GM13976 (cell line): Measurements from ENCODE around the gene ORC3.

Source experiments
- DNase-seq: peaks from one replicate; pipeline ENCODE4 v3.0.0; 2012; ENCODE audit warnings: low spot score
- in situ Hi-C: fragments of 300-500 bp; cut with MboI; formaldehyde crosslinking; loops from one replicate; pipeline ENCODE4 v1.12.0; 2022; ENCODE audit warnings: low sequenced_read_pairs, mixed read lengths, inconsistent platforms; ENCODE audit not compliant: unreplicated experiment
- TF ChIP-seq, protein P1 (sequence below): IDR thresholded peaks from 2 replicates; pipeline ENCODE4 v1.5.1; 2012; ENCODE audit warnings: borderline replicate concordance, mild to moderate bottlenecking; ENCODE audit not compliant: insufficient read depth; ENCODE audit errors: extremely low read depth, missing control alignments, control extremely low read depth

ORC3 gene

DNA sequence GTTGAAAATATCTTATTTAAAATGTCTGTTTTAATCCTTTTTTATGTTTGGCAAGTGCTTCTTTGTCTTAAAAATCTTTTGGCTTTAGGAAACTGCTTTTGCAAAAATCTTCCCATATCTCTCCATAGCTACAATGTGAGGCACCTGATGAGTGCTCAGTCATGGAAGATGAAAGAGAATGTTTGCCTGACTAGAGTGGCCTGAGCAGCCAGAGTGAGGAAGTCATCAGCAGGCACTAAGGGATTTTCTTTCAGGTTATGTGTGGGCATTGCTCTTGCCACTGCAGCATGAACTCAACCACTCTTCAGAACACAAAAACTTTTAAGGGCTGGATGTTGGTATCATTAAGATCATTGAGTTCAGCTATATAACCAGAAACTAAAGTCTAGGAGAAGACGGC, 64.2 kb downstream of the ORC3 start:
- in situ Hi-C loops: no loop called here
- TF ChIP-seq, protein P1, sequence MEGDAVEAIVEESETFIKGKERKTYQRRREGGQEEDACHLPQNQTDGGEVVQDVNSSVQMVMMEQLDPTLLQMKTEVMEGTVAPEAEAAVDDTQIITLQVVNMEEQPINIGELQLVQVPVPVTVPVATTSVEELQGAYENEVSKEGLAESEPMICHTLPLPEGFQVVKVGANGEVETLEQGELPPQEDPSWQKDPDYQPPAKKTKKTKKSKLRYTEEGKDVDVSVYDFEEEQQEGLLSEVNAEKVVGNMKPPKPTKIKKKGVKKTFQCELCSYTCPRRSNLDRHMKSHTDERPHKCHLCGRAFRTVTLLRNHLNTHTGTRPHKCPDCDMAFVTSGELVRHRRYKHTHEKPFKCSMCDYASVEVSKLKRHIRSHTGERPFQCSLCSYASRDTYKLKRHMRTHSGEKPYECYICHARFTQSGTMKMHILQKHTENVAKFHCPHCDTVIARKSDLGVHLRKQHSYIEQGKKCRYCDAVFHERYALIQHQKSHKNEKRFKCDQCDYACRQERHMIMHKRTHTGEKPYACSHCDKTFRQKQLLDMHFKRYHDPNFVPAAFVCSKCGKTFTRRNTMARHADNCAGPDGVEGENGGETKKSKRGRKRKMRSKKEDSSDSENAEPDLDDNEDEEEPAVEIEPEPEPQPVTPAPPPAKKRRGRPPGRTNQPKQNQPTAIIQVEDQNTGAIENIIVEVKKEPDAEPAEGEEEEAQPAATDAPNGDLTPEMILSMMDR: no peak
- DNase-seq: no peak

DNA sequence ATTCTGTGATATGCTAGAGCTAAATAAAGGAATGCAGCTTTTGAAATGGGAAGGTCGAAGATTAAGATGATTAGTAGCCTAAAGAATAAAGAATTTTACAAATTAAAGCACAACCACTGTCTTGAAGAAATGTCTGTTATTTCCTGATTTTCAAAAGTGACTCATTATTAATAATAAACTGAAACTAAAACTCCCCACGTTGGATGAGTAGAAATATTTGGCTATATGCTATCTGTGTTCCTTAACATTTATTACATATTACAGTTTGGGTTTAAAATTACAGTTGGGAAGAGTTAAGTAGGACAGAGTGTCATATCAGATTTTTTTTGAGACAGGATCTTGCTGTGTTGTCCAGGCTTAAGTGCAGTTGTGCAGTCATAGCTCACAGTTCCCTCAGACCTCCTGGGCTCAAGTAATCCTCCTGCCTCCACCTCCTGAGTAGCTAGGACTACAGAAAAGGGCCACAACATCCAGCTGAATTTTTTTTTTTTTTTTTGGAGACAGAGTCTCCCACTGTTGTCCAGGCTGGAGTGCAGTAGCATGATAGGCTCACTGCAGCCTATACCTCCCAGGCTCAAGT, 65.0 kb downstream of the ORC3 start:
- no peak for DNase-seq
- TF ChIP-seq, protein P1: no peak
- in situ Hi-C loops: no loop called here

GRCh38 chr6:87655824-87656223, 65.9 kb downstream of the ORC3 start:
- no peak for DNase-seq
- TF ChIP-seq, protein P1: no peak
- in situ Hi-C loops: no loop called here

GRCh38 chr6:87656857-87657256, 66.9 kb downstream of the ORC3 start:
- TF ChIP-seq, protein P1: no peak
- in situ Hi-C loops: no loop called here

DNA sequence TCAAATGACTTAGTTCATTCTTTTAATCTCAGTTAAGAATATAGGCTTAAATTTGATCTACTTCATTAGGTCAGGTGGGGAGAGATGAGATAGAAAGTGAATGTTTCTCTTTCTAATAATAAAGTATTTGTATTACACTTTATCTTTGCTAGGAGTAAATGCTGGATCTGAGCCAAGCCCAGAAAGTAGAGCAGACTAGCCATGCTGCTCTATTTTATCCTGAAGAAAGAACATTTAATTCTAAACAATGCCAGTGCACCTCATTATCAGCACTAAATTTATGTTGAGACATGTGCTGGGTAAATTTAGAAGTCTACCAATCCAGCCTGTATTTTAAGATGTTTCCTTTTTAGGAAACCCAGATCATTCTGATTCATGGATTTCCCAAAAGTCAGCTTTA, 68.6 kb downstream of the ORC3 start:
- TF ChIP-seq, protein P1: no peak
- DNase-seq: no peak
- in situ Hi-C loops: no loop called here

More at GRCh38 chr6:87656857-87657256, 66.9 kb downstream of the ORC3 start:
- no peak for DNase-seq

DNA sequence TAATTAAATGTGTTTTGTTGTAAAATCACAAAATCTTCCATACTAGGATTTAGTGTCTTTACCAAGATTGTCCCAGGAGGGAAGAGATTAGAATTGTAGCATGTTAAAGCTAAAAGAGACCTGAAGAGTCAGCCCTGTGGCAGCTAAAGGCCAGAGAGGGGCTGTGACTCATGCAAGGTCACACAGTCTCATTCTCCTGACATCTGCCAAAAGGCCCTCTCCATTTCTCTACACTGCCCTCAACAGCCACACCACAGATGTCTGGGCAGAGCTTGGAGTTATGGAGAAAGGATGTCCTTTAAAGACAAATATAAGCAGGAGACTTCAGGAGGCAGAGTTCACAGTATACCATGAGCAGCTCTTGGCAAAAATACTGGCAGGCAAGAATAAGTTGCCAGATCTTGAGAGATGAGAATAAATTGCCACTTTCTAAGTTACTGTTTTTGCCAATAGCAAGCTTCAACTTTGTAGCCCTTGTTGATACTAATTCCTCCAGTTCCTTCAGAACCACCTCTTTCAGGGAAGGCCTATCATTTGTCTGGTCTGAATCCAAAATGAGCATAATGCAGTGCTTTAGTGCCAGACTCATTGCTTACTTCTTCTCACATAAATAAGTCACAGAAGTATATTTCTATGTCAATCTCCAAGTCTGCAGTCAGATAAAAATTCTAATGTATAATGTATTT, 70.4 kb downstream of the ORC3 start:
- TF ChIP-seq, protein P1: no peak
- DNase-seq: no peak
- in situ Hi-C loops: no loop called here
